Measurements from ENCODE around the gene ETV6.

GRCh38 chr12:11771895-11772502, 122.5 kb downstream of the ETV6 start:
- TF ChIP-seq POLR2A (IDR thresholded peaks at IDR 0.05; ENCODE audit: borderline replicate concordance, extremely low read depth, insufficient read depth, insufficient read length) = no peak
- TF ChIP-seq SP1 (IDR thresholded peaks at IDR 0.05; ENCODE audit: low read depth) = no peak
- TF ChIP-seq CTCF (IDR thresholded peaks at IDR 0.05 in 2 of 3, conservative IDR thresholded peaks at IDR 0.05 in 1 of 3; ENCODE audit: borderline replicate concordance in 1 of 3, insufficient read depth in 1 of 3, low read depth in 2 of 3, low read length in 2 of 3) = no peak
- no peak for TF ChIP-seq EZH2 (IDR thresholded peaks at IDR 0.05)
- TF ChIP-seq EGR1 (IDR thresholded peaks at IDR 0.05; ENCODE audit: low read depth) = no peak
- TF ChIP-seq EZH2phosphoT487 (IDR thresholded peaks at IDR 0.05; ENCODE audit: borderline replicate concordance) = no peak
- no peak for TF ChIP-seq SIN3A (IDR thresholded peaks at IDR 0.05; ENCODE audit: low read depth)
- no peak for TF ChIP-seq REST (IDR thresholded peaks at IDR 0.05; ENCODE audit: low read depth)
